ENCODE data around the gene PRC1.

DNA sequence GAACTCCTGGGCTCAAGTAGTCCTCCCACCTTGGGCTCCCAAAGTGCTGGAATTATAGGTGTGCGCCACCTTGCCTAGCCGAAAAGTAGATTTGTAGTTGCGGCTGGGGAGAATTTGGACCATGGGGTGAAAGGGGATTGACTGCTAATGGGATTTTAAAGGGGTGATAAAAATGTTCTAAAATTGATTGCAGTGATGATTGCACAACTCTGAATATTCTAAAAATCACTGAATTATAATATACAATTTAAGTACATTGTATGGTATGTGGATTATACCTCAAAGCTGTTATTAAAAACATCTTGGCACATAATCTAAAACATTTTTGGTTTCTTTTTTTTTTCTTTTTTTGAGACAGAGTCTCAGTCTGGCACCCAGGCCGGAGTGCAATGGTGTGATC, 3.9 kb downstream of the PRC1 start:
- TF ChIP-seq, protein P1, sequence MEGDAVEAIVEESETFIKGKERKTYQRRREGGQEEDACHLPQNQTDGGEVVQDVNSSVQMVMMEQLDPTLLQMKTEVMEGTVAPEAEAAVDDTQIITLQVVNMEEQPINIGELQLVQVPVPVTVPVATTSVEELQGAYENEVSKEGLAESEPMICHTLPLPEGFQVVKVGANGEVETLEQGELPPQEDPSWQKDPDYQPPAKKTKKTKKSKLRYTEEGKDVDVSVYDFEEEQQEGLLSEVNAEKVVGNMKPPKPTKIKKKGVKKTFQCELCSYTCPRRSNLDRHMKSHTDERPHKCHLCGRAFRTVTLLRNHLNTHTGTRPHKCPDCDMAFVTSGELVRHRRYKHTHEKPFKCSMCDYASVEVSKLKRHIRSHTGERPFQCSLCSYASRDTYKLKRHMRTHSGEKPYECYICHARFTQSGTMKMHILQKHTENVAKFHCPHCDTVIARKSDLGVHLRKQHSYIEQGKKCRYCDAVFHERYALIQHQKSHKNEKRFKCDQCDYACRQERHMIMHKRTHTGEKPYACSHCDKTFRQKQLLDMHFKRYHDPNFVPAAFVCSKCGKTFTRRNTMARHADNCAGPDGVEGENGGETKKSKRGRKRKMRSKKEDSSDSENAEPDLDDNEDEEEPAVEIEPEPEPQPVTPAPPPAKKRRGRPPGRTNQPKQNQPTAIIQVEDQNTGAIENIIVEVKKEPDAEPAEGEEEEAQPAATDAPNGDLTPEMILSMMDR (IDR thresholded peaks at IDR 0.05; ENCODE audit: insufficient read depth, low read depth, low read length) = no peak
- TF ChIP-seq EZH2 (IDR thresholded peaks at IDR 0.05; ENCODE audit: insufficient read depth, low read length) = no peak

Measured in astrocyte (in vitro differentiated cells and primary cell).